ENCODE measurements around the gene NINJ2. TPM values are rescaled to one million over a fixed set of nuclear protein-coding genes. Genes with fewer than 3 reads are reported as not detected.
"Not testable (repeated sequence)": the region's sequence is repeated elsewhere in the genome, so short reads cannot be mapped to it uniquely, and the experiment has no call there.

Gene NINJ2
- total and polyA plus RNA-seq, 9 donors, result 3.2 to 6.6 (median 5.1) TPM

DNA sequence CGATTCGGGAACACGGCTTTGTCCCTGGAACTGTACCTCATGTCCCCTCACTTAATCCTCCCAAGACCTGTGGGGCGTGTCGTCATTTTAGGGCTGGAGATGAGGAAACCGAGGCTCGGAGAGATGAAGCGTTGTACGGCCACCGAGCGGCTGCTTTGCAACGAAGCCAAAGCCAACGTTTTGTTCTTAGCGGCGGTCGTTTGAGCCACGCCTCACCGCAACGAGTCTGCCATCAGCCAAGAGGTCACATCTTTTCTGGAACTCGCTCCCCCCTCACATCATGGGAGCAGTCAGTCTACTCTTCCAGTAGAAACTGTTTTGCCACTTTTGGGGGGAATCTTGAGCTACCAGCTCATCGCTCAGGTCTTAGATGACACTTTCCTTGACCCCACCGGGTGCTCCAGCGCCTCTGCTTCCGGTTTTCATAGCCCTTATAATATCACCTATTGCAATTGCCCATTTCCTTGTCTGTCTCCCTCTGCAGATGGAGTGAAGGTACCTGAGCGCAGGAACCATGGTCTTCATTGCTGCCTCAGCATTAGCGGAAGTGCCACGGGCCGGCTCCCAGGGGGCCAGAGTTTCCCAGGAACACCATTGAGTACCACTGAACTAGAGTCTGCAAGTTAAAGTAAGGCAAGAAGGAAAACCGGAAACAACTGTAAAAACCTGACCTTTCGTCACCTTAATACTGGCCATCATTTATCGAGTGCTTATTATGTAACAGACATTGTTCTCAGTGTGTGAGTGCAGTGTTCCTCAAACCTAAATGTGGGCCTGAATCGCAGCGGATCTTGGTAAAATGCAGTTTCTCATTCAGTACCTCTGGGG lies 19.6 kb downstream of the NINJ2 start:
- 28% methylated on average over 23 of the region's 33 CpGs for WGBS (ENCODE audit: insufficient coverage)
- no peaks in the 10 kb centered on the region for H3K27me3 ChIP-seq (ENCODE audit: control insufficient read depth, insufficient read depth, low read length)
- DNase-seq, result peak; percentile 49

DNA sequence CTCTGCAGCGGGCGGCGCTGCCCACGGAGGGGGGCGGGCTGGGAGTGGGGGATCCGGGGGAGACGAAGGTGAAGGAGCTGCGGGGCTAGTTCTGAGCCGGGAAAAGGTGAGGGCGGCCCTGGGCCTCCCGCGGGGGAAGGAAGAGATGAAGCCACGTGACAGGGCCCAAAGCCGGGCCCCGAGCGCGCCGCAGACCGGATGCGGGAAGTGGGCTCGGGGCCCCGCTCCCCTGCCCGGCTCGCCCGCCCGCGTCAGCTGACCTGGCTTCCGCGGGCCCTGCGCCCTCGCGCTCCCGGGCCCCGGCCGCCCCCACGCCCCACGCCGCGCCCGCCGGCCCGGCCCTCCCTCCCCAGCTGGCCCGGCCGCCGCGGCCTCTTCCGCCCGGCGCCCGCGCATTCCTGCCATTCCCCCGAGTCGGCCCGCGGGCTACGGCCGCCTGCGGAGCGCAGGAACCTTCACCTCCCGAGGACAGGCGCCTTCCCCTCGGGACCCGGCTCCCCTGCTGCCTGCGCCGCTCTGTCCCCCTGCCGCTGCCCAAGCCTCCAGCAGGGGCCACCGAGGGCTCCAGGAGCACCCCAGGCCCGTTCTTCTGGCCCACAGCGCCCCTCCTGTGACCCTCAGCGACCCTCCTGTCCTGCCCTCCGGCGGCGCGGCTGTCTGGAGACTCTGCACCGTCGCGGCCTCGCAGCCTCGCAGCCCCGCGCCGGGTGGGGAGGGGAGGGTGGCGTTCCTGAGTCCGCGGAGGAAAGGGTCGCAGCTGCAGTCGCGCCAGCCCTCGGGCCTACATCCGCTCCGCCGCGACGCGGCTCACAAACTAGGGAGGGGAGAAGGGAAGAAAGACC lies 20.4 kb downstream of the NINJ2 start:
- H3K27me3 ChIP-seq (ENCODE audit: control insufficient read depth, insufficient read depth, low read length), result no peaks in the 10 kb centered on the region
- WGBS (ENCODE audit: insufficient coverage), result under 1% methylated on average over 82 of the region's 95 CpGs
- no peaks in the 10 kb centered on the region for H3K36me3 ChIP-seq (ENCODE audit: control insufficient read depth, insufficient read depth, low read length)
- peak; percentile 85 for DNase-seq
- H3K4me1 ChIP-seq (ENCODE audit: control insufficient read depth, insufficient read depth, low read length), result peaks cover 41% of the 10 kb centered on the region
- H3K4me3 ChIP-seq (ENCODE audit: low read length), result peak overlapping the region; percentile 66
- no peaks in the 10 kb centered on the region for H3K9me3 ChIP-seq (replicated peaks; ENCODE audit: control insufficient read depth, low read depth, low read length)
- peak overlapping the region; percentile 89 for H3K27ac ChIP-seq (ENCODE audit: low read length)

More for the DNA sequence above, 19.6 kb downstream of the NINJ2 start:
- Histone ChIP-seq H3K9me3 (replicated peaks; ENCODE audit: control insufficient read depth, low read depth, low read length) (no peaks in the 10 kb centered on the region), H3K36me3 (ENCODE audit: control insufficient read depth, insufficient read depth, low read length) (no peaks in the 10 kb centered on the region), H3K4me3 (ENCODE audit: low read length) (peak overlapping the region; percentile 66), H3K4me1 (ENCODE audit: control insufficient read depth, insufficient read depth, low read length) (peaks cover 41% of the 10 kb centered on the region), H3K27ac (ENCODE audit: low read length) (peak overlapping the region; percentile 89)

DNA sequence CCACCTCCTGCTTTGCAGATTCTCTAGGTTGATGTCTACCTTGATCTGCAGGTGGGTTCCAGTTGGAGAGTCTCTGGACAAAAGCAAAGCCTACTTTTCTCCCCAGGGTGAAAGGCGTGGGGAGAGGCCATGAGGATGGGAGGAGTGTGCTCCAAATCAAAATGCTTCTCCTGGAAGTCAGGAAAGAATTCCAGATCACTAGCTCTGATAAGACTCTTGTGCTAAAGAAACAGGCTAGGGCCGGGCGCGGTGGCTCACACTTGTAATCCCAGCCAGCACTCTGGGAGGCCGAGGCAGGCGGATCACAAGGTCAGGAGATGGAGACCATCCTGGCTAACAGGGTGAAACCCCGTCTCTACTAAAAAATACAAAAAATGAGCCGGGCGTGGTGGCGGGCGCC lies 21.9 kb downstream of the NINJ2 start:
- not testable (repeated sequence) for H3K9me3 ChIP-seq (replicated peaks; ENCODE audit: control insufficient read depth, low read depth, low read length); H3K27me3 ChIP-seq (ENCODE audit: control insufficient read depth, insufficient read depth, low read length); H3K4me3 ChIP-seq (ENCODE audit: low read length); H3K27ac ChIP-seq (ENCODE audit: low read length); H3K36me3 ChIP-seq (ENCODE audit: control insufficient read depth, insufficient read depth, low read length); DNase-seq
- peaks cover 33% of the 10 kb centered on the region for H3K4me1 ChIP-seq (ENCODE audit: control insufficient read depth, insufficient read depth, low read length)
- WGBS (ENCODE audit: insufficient coverage), result 94% methylated on average over 6 of the region's 11 CpGs

DNA sequence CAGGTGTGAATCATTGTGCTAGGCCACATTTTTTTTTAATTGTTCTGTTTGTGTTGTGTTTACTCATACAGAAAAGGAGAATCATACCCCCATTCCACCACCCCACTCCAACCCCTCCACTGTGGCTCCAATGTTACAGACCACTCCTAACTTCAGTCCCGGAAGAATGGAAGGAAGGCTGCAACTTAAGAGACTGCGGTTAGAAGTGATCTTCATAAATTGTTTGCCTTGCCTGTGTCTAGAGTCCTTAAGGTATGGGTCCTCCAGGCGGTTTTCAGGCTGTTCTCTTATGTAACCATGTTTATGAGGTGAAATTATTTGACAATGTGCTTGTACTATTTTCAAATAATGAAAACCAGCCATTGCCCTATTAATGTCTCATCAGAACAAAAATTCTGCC lies 22.5 kb downstream of the NINJ2 start:
- no peaks in the 10 kb centered on the region for H3K27me3 ChIP-seq (ENCODE audit: control insufficient read depth, insufficient read depth, low read length)
- H3K4me3 ChIP-seq (ENCODE audit: low read length), result no peak overlapping the region
- WGBS (ENCODE audit: insufficient coverage), result no CpG with 5 or more reads among the region's 3 CpGs
- H3K36me3 ChIP-seq (ENCODE audit: control insufficient read depth, insufficient read depth, low read length), result no peaks in the 10 kb centered on the region
- no peaks in the 10 kb centered on the region for H3K9me3 ChIP-seq (replicated peaks; ENCODE audit: control insufficient read depth, low read depth, low read length)
- H3K4me1 ChIP-seq (ENCODE audit: control insufficient read depth, insufficient read depth, low read length), result peaks cover 28% of the 10 kb centered on the region
- H3K27ac ChIP-seq (ENCODE audit: low read length), result no peak overlapping the region
- no peak for DNase-seq

DNA sequence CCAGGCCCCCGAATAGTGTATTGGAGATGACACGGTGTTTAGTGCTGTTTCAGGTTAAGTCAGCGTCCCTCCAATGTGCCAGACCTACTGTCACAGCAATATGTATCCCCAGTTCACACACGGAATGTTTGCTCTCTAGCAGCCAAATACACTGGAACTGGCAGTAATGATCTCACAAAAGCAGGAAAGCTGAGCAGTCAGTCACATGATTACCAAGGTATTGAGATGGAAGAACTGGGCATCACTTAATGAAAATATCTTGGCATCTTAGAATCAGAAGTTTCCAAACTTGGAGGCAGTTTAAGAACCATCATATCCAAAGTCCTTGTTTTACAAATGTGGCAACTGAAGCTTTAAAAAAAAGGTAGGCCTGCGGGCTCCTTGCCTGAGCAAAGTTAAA lies 23.3 kb downstream of the NINJ2 start:
- peaks cover 23% of the 10 kb centered on the region for H3K4me1 ChIP-seq (ENCODE audit: control insufficient read depth, insufficient read depth, low read length)
- no peaks in the 10 kb centered on the region for H3K36me3 ChIP-seq (ENCODE audit: control insufficient read depth, insufficient read depth, low read length)
- no peak for DNase-seq
- no peak overlapping the region for H3K4me3 ChIP-seq (ENCODE audit: low read length)
- H3K27me3 ChIP-seq (ENCODE audit: control insufficient read depth, insufficient read depth, low read length), result no peaks in the 10 kb centered on the region
- 90% methylated on average over 2 of the region's 5 CpGs for whole genome bisulfite sequencing (ENCODE audit: insufficient coverage)
- H3K27ac ChIP-seq (ENCODE audit: low read length), result peak overlapping the region; percentile 53
- H3K9me3 ChIP-seq (replicated peaks; ENCODE audit: control insufficient read depth, low read depth, low read length), result no peaks in the 10 kb centered on the region

DNA sequence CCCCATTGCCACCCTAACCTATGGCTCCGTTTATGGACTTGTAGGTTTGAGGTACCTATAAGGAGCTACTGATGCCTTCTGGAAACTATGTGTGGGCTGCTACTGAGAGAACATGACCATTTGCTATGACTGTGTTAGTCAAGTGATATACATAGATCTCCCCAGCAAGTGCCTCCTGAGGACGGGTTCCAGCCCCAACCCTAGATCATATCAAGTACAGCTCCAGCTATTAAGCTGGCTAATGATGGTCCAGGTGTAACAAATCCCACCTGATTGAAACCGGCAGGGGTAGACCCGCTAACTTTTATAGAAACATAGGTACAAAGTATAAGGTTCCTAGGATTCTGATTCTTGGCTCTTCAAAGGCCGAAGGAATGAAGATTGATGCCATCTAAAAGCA lies 23.7 kb downstream of the NINJ2 start:
- DNase-seq, result no peak
- no peaks in the 10 kb centered on the region for H3K9me3 ChIP-seq (replicated peaks; ENCODE audit: control insufficient read depth, low read depth, low read length)
- H3K27me3 ChIP-seq (ENCODE audit: control insufficient read depth, insufficient read depth, low read length), result no peaks in the 10 kb centered on the region
- WGBS (ENCODE audit: insufficient coverage), result 100% methylated on average over 1 of the region's 5 CpGs
- no peak overlapping the region for H3K4me3 ChIP-seq (ENCODE audit: low read length)
- no peaks in the 10 kb centered on the region for H3K36me3 ChIP-seq (ENCODE audit: control insufficient read depth, insufficient read depth, low read length)
- H3K4me1 ChIP-seq (ENCODE audit: control insufficient read depth, insufficient read depth, low read length), result peaks cover 19% of the 10 kb centered on the region
- H3K27ac ChIP-seq (ENCODE audit: low read length), result peak overlapping the region; percentile 70

DNA sequence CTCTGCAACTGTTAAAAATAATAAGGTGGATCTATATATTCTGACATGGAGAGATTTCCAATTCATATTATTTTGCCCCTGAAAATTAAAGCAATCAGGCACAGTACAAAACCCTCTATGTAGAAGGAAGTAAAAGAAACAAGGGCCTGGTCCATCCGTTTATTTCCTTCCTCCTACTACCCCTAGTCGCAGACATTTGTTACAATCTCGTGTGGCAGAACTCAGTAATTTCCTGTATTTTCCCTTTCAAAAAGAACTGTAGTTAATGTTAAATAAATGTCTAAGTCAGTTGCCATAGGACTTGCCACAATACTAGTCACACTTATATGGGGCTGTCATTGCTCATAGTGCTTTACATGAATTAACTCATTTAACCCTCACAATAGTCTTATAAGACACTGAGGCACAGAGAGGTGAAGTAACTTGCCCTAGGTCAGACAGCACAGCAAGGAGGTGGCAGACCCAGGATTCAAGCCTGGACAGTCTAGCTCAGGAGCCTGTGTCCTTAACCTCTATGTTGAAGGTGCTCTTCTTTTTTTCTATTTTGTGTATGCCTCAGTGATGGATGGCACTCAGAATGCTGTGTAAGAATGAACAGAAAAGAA lies 24.2 kb downstream of the NINJ2 start:
- H3K27me3 ChIP-seq (ENCODE audit: control insufficient read depth, insufficient read depth, low read length), result no peaks in the 10 kb centered on the region
- no peaks in the 10 kb centered on the region for H3K36me3 ChIP-seq (ENCODE audit: control insufficient read depth, insufficient read depth, low read length)
- no peak for DNase-seq
- H3K4me3 ChIP-seq (ENCODE audit: low read length), result no peak overlapping the region
- H3K27ac ChIP-seq (ENCODE audit: low read length), result peak overlapping the region; percentile 70
- no peaks in the 10 kb centered on the region for H3K9me3 ChIP-seq (replicated peaks; ENCODE audit: control insufficient read depth, low read depth, low read length)
- peaks cover 15% of the 10 kb centered on the region for H3K4me1 ChIP-seq (ENCODE audit: control insufficient read depth, insufficient read depth, low read length)
- no CpG with 5 or more reads among the region's 3 CpGs for WGBS (ENCODE audit: insufficient coverage)

DNA sequence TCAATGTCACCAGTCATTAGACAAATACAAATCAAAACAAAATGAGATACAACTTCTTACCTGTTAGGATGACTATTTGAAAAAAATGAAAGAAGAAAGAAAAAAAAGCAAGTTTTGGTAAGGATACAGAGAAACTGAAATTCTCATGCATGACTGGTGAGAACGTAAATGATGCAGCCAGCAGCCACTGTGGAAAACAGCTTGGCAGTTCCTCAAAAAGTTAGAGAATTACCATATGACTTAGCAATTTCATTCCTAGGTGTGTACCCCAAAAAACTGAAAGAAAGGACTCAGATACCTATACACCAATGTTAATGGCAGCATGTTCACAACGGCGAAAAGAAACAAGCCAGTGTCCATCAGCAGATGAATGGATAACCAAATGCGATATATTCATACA lies 26.6 kb downstream of the NINJ2 start:
- WGBS (ENCODE audit: insufficient coverage), result 76% methylated on average over 4 of the region's 4 CpGs
- peaks cover 12% of the 10 kb centered on the region for H3K4me1 ChIP-seq (ENCODE audit: control insufficient read depth, insufficient read depth, low read length)

DNA sequence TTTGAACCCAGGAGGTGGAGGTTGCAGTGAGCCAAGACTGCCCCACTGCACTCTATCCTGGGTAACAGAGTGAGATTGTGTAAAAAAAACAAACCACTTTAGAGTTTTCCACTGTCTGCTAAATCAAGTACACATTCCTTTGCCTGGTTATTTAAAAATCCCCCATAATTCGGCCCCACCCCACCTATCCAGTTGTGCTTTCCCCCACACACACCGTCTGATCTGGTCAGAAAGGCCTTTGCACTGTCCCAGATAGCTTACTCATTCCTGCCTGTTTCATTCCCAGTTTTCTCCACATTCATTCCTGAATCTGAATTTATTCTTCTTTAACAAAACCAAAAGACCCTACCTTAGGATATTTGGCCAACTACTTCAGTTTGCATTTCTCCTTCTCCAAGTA lies 29.5 kb downstream of the NINJ2 start:
- WGBS (ENCODE audit: insufficient coverage), result 50% methylated on average over 2 of the region's 2 CpGs
- no peaks in the 10 kb centered on the region for H3K36me3 ChIP-seq (ENCODE audit: control insufficient read depth, insufficient read depth, low read length)
- H3K9me3 ChIP-seq (replicated peaks; ENCODE audit: control insufficient read depth, low read depth, low read length), result no peaks in the 10 kb centered on the region
- peak overlapping the region; percentile 31 for H3K27ac ChIP-seq (ENCODE audit: low read length)
- no peaks in the 10 kb centered on the region for H3K27me3 ChIP-seq (ENCODE audit: control insufficient read depth, insufficient read depth, low read length)
- H3K4me3 ChIP-seq (ENCODE audit: low read length), result no peak overlapping the region
- peaks cover 20% of the 10 kb centered on the region for H3K4me1 ChIP-seq (ENCODE audit: control insufficient read depth, insufficient read depth, low read length)
- DNase-seq, result no peak

More for the DNA sequence above, 26.6 kb downstream of the NINJ2 start:
- H3K9me3 ChIP-seq (replicated peaks; ENCODE audit: control insufficient read depth, low read depth, low read length), result no peaks in the 10 kb centered on the region
- H3K4me3 ChIP-seq (ENCODE audit: low read length), result no peak overlapping the region
- H3K27ac ChIP-seq (ENCODE audit: low read length), result no peak overlapping the region
- H3K36me3 ChIP-seq (ENCODE audit: control insufficient read depth, insufficient read depth, low read length), result no peaks in the 10 kb centered on the region
- no peaks in the 10 kb centered on the region for H3K27me3 ChIP-seq (ENCODE audit: control insufficient read depth, insufficient read depth, low read length)
- DNase-seq, result no peak

All from muscle of leg (tissue), 11 donors.